ENCODE results near the gene CORIN. TPM values are rescaled to one million over a fixed set of nuclear protein-coding genes. Genes with fewer than 3 reads are reported as not detected.
"Not testable (repeated sequence)": the region's sequence is repeated elsewhere in the genome, so short reads cannot be mapped to it uniquely, and the experiment has no call there.

Gene CORIN
- polyA plus RNA-seq, 1 donor from 2014 or later: 0.25 TPM

DNA sequence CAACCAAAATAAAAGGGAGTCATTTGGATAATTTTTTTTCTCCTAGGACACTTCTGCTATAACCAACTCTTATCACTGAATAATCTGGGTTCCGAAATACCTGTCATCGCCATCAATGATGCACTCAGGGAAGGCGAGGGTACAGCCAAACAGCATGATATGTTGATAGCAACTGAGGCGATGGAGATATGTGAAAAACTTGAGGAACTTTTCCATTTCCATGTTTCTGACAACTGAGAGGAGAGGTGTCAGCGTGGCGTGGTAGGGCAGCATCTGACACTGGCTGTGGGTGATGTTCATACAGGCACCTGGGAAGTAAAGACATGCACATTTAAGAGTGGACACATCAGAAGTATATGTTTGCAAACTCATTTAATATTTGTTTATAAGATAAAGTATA, 74.6 kb downstream of the CORIN start:
- Histone ChIP-seq H3K27ac (ENCODE audit: low read length) (no peak overlapping the region), H3K4me3 (ENCODE audit: low read length) (no peak overlapping the region), H3F3A (ENCODE audit: insufficient read depth, low read length, poor library complexity, severe bottlenecking) (no peaks in the 10 kb centered on the region), H3K27me3 (ENCODE audit: insufficient read depth, low read depth, low read length) (no peaks in the 10 kb centered on the region), H3K9me3 (ENCODE audit: low read length) (no peaks in the 10 kb centered on the region), H3K36me3 (ENCODE audit: insufficient read depth, low read length) (no peaks in the 10 kb centered on the region), H3K9ac (ENCODE audit: low read length) (no peak overlapping the region), H3K9me2 (ENCODE audit: insufficient read depth, low read length) (no peaks in the 10 kb centered on the region), H2AFZ (ENCODE audit: low read depth, low read length) (no peak overlapping the region), H3K4me2 (ENCODE audit: low read length) (no peak overlapping the region), H3K79me2 (replicated peaks; ENCODE audit: insufficient read depth, low read length) (no peaks in the 10 kb centered on the region), H4K20me1 (ENCODE audit: insufficient read depth) (no peaks in the 10 kb centered on the region)
- TF ChIP-seq MXI1 (conservative IDR thresholded peaks at IDR 0.05; ENCODE audit: poor library complexity, severe bottlenecking) (no peak), EZH2 (IDR thresholded peaks at IDR 0.05; ENCODE audit: borderline replicate concordance, insufficient read depth, low read length, poor library complexity, severe bottlenecking) (no peak), RAD21 (conservative IDR thresholded peaks at IDR 0.05) (no peak), POLR2AphosphoS5 (IDR thresholded peaks at IDR 0.05) (no peak)

DNA sequence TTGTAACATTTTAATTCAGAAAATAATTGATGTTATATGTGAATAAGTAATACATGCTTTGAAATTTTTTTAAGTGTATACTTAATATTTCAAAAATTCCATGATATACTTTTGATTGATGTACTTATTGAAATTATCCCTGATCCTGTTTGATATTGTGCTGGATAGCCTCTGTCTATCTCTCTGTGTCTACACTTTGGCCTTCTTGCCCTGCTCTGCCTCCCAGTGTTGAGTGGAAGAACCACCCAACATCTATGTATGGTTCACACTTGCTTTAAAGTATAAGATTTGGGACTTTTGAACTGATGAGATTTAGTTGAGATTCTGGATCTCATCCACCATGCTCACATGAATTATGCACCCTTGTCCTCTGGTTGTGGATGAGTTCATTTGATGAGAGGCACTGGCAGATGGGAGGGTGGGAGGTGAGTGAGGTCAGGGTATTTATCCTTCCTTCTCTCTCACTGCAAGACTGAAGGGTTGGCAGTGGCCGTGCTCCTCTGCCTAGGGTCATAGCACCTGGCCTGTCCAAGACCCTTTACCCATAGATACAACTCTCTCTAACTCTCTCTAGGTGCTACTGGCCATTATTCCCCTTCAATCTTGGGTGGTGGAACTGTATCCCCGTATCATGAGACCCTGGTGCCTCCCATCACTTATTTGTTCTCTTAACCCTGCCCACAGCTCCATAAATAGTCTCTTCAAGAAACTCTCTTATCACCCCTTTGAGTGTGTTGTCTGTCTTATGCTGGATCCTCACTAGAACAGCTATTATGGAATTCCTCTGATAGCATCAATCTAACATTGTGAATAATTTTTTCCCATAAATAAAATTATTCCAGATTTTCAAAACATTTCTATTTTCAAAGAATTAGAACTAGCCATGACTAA, 75.2 kb downstream of the CORIN start:
- H3K9me3 ChIP-seq (ENCODE audit: low read length): no peaks in the 10 kb centered on the region
- no peaks in the 10 kb centered on the region for H3K79me2 ChIP-seq (replicated peaks; ENCODE audit: insufficient read depth, low read length)
- no peak for TF ChIP-seq EZH2 (IDR thresholded peaks at IDR 0.05; ENCODE audit: borderline replicate concordance, insufficient read depth, low read length, poor library complexity, severe bottlenecking)
- no peak for TF ChIP-seq TAF1 (IDR thresholded peaks at IDR 0.05; ENCODE audit: low read depth)
- TF ChIP-seq, protein P1, sequence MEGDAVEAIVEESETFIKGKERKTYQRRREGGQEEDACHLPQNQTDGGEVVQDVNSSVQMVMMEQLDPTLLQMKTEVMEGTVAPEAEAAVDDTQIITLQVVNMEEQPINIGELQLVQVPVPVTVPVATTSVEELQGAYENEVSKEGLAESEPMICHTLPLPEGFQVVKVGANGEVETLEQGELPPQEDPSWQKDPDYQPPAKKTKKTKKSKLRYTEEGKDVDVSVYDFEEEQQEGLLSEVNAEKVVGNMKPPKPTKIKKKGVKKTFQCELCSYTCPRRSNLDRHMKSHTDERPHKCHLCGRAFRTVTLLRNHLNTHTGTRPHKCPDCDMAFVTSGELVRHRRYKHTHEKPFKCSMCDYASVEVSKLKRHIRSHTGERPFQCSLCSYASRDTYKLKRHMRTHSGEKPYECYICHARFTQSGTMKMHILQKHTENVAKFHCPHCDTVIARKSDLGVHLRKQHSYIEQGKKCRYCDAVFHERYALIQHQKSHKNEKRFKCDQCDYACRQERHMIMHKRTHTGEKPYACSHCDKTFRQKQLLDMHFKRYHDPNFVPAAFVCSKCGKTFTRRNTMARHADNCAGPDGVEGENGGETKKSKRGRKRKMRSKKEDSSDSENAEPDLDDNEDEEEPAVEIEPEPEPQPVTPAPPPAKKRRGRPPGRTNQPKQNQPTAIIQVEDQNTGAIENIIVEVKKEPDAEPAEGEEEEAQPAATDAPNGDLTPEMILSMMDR (IDR thresholded peaks at IDR 0.05; ENCODE audit: poor library complexity, severe bottlenecking): no peak
- TF ChIP-seq EP300 (conservative IDR thresholded peaks at IDR 0.05; ENCODE audit: poor library complexity, severe bottlenecking): no peak
- no peak for TF ChIP-seq MXI1 (conservative IDR thresholded peaks at IDR 0.05; ENCODE audit: poor library complexity, severe bottlenecking)
- TF ChIP-seq POLR2AphosphoS5 (IDR thresholded peaks at IDR 0.05): no peak
- TF ChIP-seq, protein P2, sequence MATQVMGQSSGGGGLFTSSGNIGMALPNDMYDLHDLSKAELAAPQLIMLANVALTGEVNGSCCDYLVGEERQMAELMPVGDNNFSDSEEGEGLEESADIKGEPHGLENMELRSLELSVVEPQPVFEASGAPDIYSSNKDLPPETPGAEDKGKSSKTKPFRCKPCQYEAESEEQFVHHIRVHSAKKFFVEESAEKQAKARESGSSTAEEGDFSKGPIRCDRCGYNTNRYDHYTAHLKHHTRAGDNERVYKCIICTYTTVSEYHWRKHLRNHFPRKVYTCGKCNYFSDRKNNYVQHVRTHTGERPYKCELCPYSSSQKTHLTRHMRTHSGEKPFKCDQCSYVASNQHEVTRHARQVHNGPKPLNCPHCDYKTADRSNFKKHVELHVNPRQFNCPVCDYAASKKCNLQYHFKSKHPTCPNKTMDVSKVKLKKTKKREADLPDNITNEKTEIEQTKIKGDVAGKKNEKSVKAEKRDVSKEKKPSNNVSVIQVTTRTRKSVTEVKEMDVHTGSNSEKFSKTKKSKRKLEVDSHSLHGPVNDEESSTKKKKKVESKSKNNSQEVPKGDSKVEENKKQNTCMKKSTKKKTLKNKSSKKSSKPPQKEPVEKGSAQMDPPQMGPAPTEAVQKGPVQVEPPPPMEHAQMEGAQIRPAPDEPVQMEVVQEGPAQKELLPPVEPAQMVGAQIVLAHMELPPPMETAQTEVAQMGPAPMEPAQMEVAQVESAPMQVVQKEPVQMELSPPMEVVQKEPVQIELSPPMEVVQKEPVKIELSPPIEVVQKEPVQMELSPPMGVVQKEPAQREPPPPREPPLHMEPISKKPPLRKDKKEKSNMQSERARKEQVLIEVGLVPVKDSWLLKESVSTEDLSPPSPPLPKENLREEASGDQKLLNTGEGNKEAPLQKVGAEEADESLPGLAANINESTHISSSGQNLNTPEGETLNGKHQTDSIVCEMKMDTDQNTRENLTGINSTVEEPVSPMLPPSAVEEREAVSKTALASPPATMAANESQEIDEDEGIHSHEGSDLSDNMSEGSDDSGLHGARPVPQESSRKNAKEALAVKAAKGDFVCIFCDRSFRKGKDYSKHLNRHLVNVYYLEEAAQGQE (IDR thresholded peaks at IDR 0.05; ENCODE audit: borderline replicate concordance): no peak
- H3F3A ChIP-seq (ENCODE audit: insufficient read depth, low read length, poor library complexity, severe bottlenecking): no peaks in the 10 kb centered on the region
- H4K20me1 ChIP-seq (ENCODE audit: insufficient read depth): no peaks in the 10 kb centered on the region
- no peak overlapping the region for H3K4me3 ChIP-seq (ENCODE audit: low read length)
- H3K27me3 ChIP-seq (ENCODE audit: insufficient read depth, low read depth, low read length): no peaks in the 10 kb centered on the region
- H2AFZ ChIP-seq (ENCODE audit: low read depth, low read length): no peak overlapping the region
- H3K9ac ChIP-seq (ENCODE audit: low read length): no peak overlapping the region
- H3K9me2 ChIP-seq (ENCODE audit: insufficient read depth, low read length): no peaks in the 10 kb centered on the region
- no peak overlapping the region for H3K27ac ChIP-seq (ENCODE audit: low read length)
- no peaks in the 10 kb centered on the region for H3K36me3 ChIP-seq (ENCODE audit: insufficient read depth, low read length)
- H3K4me2 ChIP-seq (ENCODE audit: low read length): no peak overlapping the region

DNA sequence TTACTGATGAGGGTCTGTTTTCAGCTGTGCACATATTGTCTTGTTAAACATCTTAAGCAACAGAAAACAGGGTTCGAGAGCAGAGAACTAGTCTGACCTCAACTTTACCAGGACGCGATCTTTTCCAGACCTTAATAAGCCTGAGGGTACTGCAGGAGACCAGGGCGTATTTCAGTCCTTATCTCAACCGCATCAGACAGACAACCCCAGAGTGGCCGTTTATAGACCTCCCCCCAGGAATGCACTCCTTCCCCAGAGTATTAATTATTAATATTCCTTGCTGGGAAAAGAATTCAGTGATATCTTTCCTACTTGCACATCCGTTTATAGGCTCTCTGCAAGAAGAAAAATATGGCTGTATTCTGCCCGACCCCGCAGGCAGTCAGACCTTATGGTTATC, 84.6 kb downstream of the CORIN start:
- not testable (repeated sequence) for H3K27me3 ChIP-seq (ENCODE audit: insufficient read depth, low read depth, low read length); H3K9me2 ChIP-seq (ENCODE audit: insufficient read depth, low read length); H2AFZ ChIP-seq (ENCODE audit: low read depth, low read length); H4K20me1 ChIP-seq (ENCODE audit: insufficient read depth); H3K27ac ChIP-seq (ENCODE audit: low read length); H3K9me3 ChIP-seq (ENCODE audit: low read length); H3K4me2 ChIP-seq (ENCODE audit: low read length); H3K79me2 ChIP-seq (replicated peaks; ENCODE audit: insufficient read depth, low read length); H3K36me3 ChIP-seq (ENCODE audit: insufficient read depth, low read length); H3K4me3 ChIP-seq (ENCODE audit: low read length); H3F3A ChIP-seq (ENCODE audit: insufficient read depth, low read length, poor library complexity, severe bottlenecking); H3K9ac ChIP-seq (ENCODE audit: low read length)
